Prostate gland (tissue), 2 donors: ENCODE data around the gene SHKBP1. TPM values are rescaled to one million over a fixed set of nuclear protein-coding genes. Genes with fewer than 3 reads are reported as not detected.

Experiments
- DNase-seq: peaks from one replicate; pipeline ENCODE4 v3.0.0-alpha.2; 2019; ENCODE audit warnings: low spot score
- H3K27ac ChIP-seq, 2 donors: fragments of 200-600 bp; sonication (generic); 2 replicates each; pipeline ENCODE4 v1.5.1; 2017 to 2019
- H3K27me3 ChIP-seq: fragments of 200-600 bp; sonication (generic); replicated peaks from 2 replicates; pipeline ENCODE4 v1.5.1; 2019; ENCODE audit not compliant: insufficient read depth
- H3K36me3 ChIP-seq, 2 donors: fragments of 200-600 bp; sonication (generic); 1 replicate in 1 of 2; 2 replicates in 1 of 2; pipeline versions ENCODE4 v1.5.1 to v1.8.1; 2017 to 2019
- H3K4me1 ChIP-seq: fragments of 200-600 bp; sonication (generic); replicated peaks from 2 replicates; pipeline ENCODE4 v1.5.1; 2019
- H3K4me3 ChIP-seq, 2 donors: fragments of 200-600 bp; sonication (generic); 2 replicates each; pipeline ENCODE4 v1.5.1; 2017 to 2019
- H3K9me3 ChIP-seq: fragments of 200-600 bp; sonication (generic); 2 replicates; pipeline ENCODE4 v1.5.1; 2017
- POLR2A ChIP-seq: fragments of 450-650 bp; IDR thresholded peaks from one replicate; pipeline ENCODE4 v1.6.1; 2016; ENCODE audit warnings: antibody characterized with exemption, mild to moderate bottlenecking
- POLR2AphosphoS5 ChIP-seq: sonication (generic); formaldehyde crosslinking; IDR thresholded peaks from one replicate; pipeline ENCODE4 v1.6.1; 2017; ENCODE audit warnings: antibody characterized with exemption
- WGBS: methylation state at CpG from one replicate; pipeline ENCODE4 v1.1.5; 2018; 5-methylcytosine and 5-hydroxymethylcytosine counted together
- intact Hi-C: fragments of 100-400 bp; cut with DNase I; formaldehyde crosslinking; loops from one replicate; pipeline ENCODE4 v1.14.2; 2022
- total RNA-seq, 2 donors: library from RNA; depleted of rRNA; stranded (reverse); fragments of >200 nt; gene quantifications; one replicate each; pipeline ENCODE4 v1.1.0, GENCODE V29; 2016
- TF ChIP-seq, protein P1 (sequence below), 4 experiments: fragments of 200-600 bp in 2 of 4; fragments of 450-650 bp in 2 of 4; sonication (generic) in 2 of 4; IDR thresholded peaks; 1 replicate in 3 of 4; 2 replicates in 1 of 4; pipeline ENCODE4 v1.5.1; 2016 to 2019; ENCODE audit warnings: antibody characterized with exemption in 4 of 4, mild to moderate bottlenecking in 2 of 4, moderate library complexity in 2 of 4

SHKBP1 gene
- total RNA-seq, 2 donors from 2014 or later, result 54.6 to 91.6 TPM

DNA sequence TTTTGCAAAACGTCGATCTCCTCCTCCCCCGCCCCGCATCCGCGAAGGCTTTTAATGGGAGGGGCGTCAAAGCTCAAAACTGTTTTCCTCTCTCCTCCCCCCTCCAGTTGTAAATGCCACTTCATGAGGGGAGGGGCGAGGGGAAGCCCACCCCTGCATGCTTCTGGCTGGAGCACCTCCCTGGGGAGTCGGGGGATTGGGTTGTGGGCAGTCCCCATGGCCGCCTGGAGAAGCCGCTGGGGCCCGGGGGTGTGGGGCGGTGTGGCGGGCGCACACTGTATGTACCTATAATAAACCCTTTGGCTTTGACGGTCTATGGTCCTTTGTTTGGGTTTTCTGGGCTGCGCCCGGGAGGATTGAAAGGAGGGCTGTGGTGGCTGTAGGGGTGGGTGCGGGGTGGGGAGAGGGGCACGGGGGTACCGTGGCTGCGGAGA, 505 bp upstream of the SHKBP1 start:
- Histone ChIP-seq H3K4me3 (peak overlapping the region; percentile 57 to 78), H3K27me3 (no peaks in the 10 kb centered on the region), H3K4me1 (no peaks in the 10 kb centered on the region), H3K27ac (peak overlapping the region; percentile 69 to 82), H3K9me3 (no peaks in the 10 kb centered on the region), H3K36me3 (no peaks in the 10 kb centered on the region)
- 5% methylated on average over 21 of the region's 22 CpGs for WGBS
- DNase-seq, result no peak
- intact Hi-C loops, result loop anchor here (5.0 kb wide), 1 partner anchor 109 kb away; the partner anchor contains the start of genes BLVRB and SPTBN4
- TF ChIP-seq POLR2A (no peak), POLR2AphosphoS5 (no peak)
- TF ChIP-seq, protein P1, sequence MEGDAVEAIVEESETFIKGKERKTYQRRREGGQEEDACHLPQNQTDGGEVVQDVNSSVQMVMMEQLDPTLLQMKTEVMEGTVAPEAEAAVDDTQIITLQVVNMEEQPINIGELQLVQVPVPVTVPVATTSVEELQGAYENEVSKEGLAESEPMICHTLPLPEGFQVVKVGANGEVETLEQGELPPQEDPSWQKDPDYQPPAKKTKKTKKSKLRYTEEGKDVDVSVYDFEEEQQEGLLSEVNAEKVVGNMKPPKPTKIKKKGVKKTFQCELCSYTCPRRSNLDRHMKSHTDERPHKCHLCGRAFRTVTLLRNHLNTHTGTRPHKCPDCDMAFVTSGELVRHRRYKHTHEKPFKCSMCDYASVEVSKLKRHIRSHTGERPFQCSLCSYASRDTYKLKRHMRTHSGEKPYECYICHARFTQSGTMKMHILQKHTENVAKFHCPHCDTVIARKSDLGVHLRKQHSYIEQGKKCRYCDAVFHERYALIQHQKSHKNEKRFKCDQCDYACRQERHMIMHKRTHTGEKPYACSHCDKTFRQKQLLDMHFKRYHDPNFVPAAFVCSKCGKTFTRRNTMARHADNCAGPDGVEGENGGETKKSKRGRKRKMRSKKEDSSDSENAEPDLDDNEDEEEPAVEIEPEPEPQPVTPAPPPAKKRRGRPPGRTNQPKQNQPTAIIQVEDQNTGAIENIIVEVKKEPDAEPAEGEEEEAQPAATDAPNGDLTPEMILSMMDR (IDR thresholded peaks at IDR 0.05), result no peak

DNA sequence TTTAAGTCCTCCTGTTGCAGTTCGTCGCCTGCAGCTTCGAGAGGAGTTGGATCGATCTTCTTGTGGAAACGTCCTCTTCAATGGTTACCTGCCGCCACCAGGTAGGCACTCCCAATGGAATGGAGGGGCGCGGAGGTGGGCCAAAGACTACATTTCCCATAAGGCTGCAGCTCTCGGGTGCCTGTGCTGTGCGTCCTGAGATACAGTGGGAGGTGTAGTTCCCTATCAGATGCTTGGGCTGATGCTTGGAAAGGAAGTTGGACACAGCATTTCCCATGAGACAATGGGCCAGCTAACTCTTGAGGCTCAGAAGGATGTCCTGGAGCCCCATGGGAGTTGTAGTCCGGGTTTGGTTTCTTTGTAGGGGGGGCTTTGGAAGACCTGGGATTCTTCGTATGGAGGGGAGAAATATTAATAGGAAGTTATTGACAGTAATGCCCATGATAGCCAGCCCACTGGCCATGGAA, 1.8 kb downstream of the SHKBP1 start:
- no peak overlapping the region for H3K4me3 ChIP-seq
- no peak for DNase-seq
- H3K36me3 ChIP-seq, result no peaks in the 10 kb centered on the region
- WGBS, result 87% methylated on average over 12 of the region's 12 CpGs
- TF ChIP-seq POLR2AphosphoS5 (no peak), POLR2A (no peak)
- TF ChIP-seq, protein P1 (IDR thresholded peaks at IDR 0.05), result no peak
- H3K9me3 ChIP-seq, result no peaks in the 10 kb centered on the region
- no peak overlapping the region for H3K27ac ChIP-seq
- H3K4me1 ChIP-seq, result no peaks in the 10 kb centered on the region
- H3K27me3 ChIP-seq, result no peaks in the 10 kb centered on the region
- intact Hi-C loops, result loop anchor here (5.0 kb wide), 1 partner anchor 111 kb away; the partner anchor contains the start of genes BLVRB and SPTBN4

DNA sequence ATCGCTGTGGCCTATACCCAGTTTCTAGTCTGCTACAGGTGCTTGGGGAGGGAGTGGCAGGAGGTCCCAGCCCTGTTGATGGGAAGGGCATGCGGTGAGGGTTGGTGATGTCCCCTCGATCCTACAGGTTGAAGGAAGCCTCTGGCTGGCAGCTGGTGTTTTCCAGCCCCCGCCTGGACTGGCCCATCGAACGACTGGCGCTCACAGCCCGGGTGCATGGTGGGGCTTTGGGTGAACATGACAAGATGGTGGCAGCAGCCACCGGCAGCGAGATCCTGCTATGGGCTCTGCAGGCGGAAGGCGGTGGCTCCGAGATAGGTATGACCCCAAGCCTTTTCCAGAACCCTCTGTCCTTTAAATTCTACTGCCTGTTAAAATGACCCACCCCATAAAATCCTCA, 3.9 kb downstream of the SHKBP1 start:
- WGBS, result 97% methylated on average over 12 of the region's 13 CpGs
- intact Hi-C loops, result no loop called here
- H3K4me1 ChIP-seq, result no peaks in the 10 kb centered on the region

DNA sequence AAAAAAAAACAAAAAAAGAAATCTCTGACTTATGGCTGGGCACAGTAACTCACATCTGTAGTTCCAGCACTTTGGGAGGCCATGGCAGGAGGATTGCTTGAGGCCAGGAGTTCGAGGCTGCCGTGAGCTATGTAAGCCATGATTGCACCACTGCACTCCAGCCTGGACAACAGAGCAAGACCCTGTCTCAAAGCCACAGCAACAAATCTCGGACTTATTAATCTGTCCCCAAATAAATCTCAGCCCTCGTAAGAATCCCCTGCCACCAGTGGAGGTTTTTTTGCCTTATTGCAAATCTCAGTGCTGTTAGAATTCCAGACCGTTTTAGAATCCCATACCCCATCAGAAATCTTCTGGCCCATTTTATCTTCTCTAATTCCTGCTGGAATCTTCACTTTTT, 4.9 kb downstream of the SHKBP1 start:
- intact Hi-C loops, result no loop called here
- Histone ChIP-seq H3K9me3 (no peaks in the 10 kb centered on the region), H3K27ac (no peak overlapping the region), H3K36me3 (no peaks in the 10 kb centered on the region), H3K4me1 (no peaks in the 10 kb centered on the region), H3K27me3 (no peaks in the 10 kb centered on the region), H3K4me3 (no peak overlapping the region)
- TF ChIP-seq POLR2AphosphoS5 (no peak), POLR2A (no peak)
- TF ChIP-seq, protein P1 (IDR thresholded peaks at IDR 0.05), result no peak
- DNase-seq, result no peak
- WGBS, result 97% methylated on average over 5 of the region's 5 CpGs

More for the DNA sequence above, 3.9 kb downstream of the SHKBP1 start:
- Histone ChIP-seq H3K9me3 (no peaks in the 10 kb centered on the region), H3K36me3 (no peaks in the 10 kb centered on the region), H3K27me3 (no peaks in the 10 kb centered on the region), H3K27ac (no peak overlapping the region), H3K4me3 (no peak overlapping the region)
- DNase-seq, result no peak
- TF ChIP-seq, protein P1 (IDR thresholded peaks at IDR 0.05), result no peak
- TF ChIP-seq POLR2AphosphoS5, result no peak
- TF ChIP-seq POLR2A, result no peak

DNA sequence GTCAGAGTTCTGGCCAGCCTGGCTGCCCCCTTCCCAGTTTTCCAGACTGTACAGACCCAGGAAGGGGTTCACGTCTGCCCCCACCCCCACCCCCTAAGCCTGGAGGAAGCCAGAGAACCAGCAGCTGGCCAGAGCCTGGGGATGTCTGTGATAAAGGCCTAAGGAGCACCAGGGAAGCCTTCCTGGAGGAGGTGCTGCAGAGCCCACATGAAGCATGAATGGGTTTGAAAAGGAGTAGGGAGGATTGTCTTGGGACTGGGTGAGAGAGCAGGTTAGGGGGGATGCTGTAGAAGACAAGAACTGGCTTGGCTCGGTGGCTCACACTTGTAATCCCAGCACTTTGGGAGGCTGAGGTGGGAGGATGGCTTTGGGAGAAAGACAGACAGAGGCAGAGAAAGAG, 5.8 kb downstream of the SHKBP1 start:
- Histone ChIP-seq H3K4me1 (no peaks in the 10 kb centered on the region), H3K9me3 (no peaks in the 10 kb centered on the region), H3K27me3 (no peaks in the 10 kb centered on the region), H3K27ac (no peak overlapping the region), H3K4me3 (no peak overlapping the region), H3K36me3 (no peaks in the 10 kb centered on the region)
- 82% methylated on average over 1 of the region's 2 CpGs for WGBS
- TF ChIP-seq, protein P1 (IDR thresholded peaks at IDR 0.05), result no peak
- no peak for TF ChIP-seq POLR2A
- no peak for TF ChIP-seq POLR2AphosphoS5
- intact Hi-C loops, result no loop called here
- no peak for DNase-seq
